Measurements from ENCODE around the gene BST1.

The BST1 gene

GRCh38 chr4:15683143-15683495 lies 19.7 kb upstream of the BST1 start:
- DNase-seq (ENCODE audit: low read depth in 1 of 2, low spot score in 1 of 2), result peak in 1 of 2 experiments; percentile 72
- Histone ChIP-seq H3K4me3 (replicated peaks; ENCODE audit: insufficient read depth, low read length) (peak overlapping the region; percentile 85), H3K27me3 (ENCODE audit: insufficient read depth, poor library complexity, severe bottlenecking) (no peaks in the 10 kb centered on the region), H3K27ac (replicated peaks) (peak overlapping the region; percentile 96)
- TF ChIP-seq REST (IDR thresholded peaks at IDR 0.05; ENCODE audit: insufficient replicate concordance, low read depth), result no peak
- no peak for TF ChIP-seq POLR2AphosphoS5 (IDR thresholded peaks at IDR 0.05; ENCODE audit: low read depth)
- no peak for TF ChIP-seq CTCF (IDR thresholded peaks at IDR 0.05; ENCODE audit: insufficient read depth, low read length)
- TF ChIP-seq SPI1 (IDR thresholded peaks at IDR 0.05; ENCODE audit: borderline replicate concordance, low read depth), result no peak
- no peak; the same call in 1 of the 2 replicates for TF ChIP-seq GABPA (IDR thresholded peaks at IDR 0.05; ENCODE audit: low read depth)

GRCh38 chr4:15684498-15684897 lies 18.4 kb upstream of the BST1 start:
- H3K27ac ChIP-seq (replicated peaks), result peak overlapping the region; percentile 10; the same call in 1 of the 2 replicates
- no peak for DNase-seq (ENCODE audit: low read depth in 1 of 2, low spot score in 1 of 2)

GRCh38 chr4:15688051-15688450 lies 14.8 kb upstream of the BST1 start:
- H3K4me3 ChIP-seq (replicated peaks; ENCODE audit: insufficient read depth, low read length), result no peak overlapping the region
- no peak overlapping the region for H3K27ac ChIP-seq (replicated peaks)
- no peak for DNase-seq (ENCODE audit: low read depth in 1 of 2, low spot score in 1 of 2)
- TF ChIP-seq REST (IDR thresholded peaks at IDR 0.05; ENCODE audit: insufficient replicate concordance, low read depth) (no peak), POLR2AphosphoS5 (IDR thresholded peaks at IDR 0.05; ENCODE audit: low read depth) (no peak), GABPA (IDR thresholded peaks at IDR 0.05; ENCODE audit: low read depth) (no peak)
- no peaks in the 10 kb centered on the region for H3K27me3 ChIP-seq (ENCODE audit: insufficient read depth, poor library complexity, severe bottlenecking)

More at GRCh38 chr4:15684498-15684897, 18.4 kb upstream of the BST1 start:
- TF ChIP-seq POLR2AphosphoS5 (IDR thresholded peaks at IDR 0.05; ENCODE audit: low read depth) (no peak), REST (IDR thresholded peaks at IDR 0.05; ENCODE audit: insufficient replicate concordance, low read depth) (no peak), CTCF (IDR thresholded peaks at IDR 0.05; ENCODE audit: insufficient read depth, low read length) (no peak), GABPA (IDR thresholded peaks at IDR 0.05; ENCODE audit: low read depth) (no peak), SPI1 (IDR thresholded peaks at IDR 0.05; ENCODE audit: borderline replicate concordance, low read depth) (no peak)
- Histone ChIP-seq H3K4me3 (replicated peaks; ENCODE audit: insufficient read depth, low read length) (no peak overlapping the region), H3K27me3 (ENCODE audit: insufficient read depth, poor library complexity, severe bottlenecking) (no peaks in the 10 kb centered on the region)

All from HL-60 (cell line).